SK-N-SH (cell line): ENCODE data around the gene SLCO2B1.

Source experiments
- CTCF ChIP-seq: fragments of 200-600 bp; sonication (generic); IDR thresholded peaks from 2 replicates; pipeline ENCODE4 v1.6.1; 2017; ENCODE audit warnings: antibody characterized with exemption, mild to moderate bottlenecking, moderate library complexity
- EZH2phosphoT487 ChIP-seq: fragments of 200-600 bp; sonication (generic); IDR thresholded peaks from 2 replicates; pipeline ENCODE4 v1.6.1; 2017; ENCODE audit warnings: low read depth, mixed run types, mild to moderate bottlenecking, antibody characterized with exemption, moderate library complexity, borderline replicate concordance
- MXI1 ChIP-seq: IDR thresholded peaks from 2 replicates; pipeline ENCODE4 v1.6.1; 2012; ENCODE audit warnings: mild to moderate bottlenecking, low read depth, low read length, improper control_type of control experiment
- POLR2AphosphoS5 ChIP-seq: IDR thresholded peaks from 2 replicates; pipeline ENCODE4 v1.6.1; 2012; ENCODE audit warnings: low read depth, low read length
- RCOR1 ChIP-seq: fragments of 150-350 bp; IDR thresholded peaks from 2 replicates; pipeline ENCODE4 v1.6.1; 2017; ENCODE audit warnings: antibody characterized with exemption, low read length
- TEAD4 ChIP-seq: IDR thresholded peaks from 2 replicates; pipeline ENCODE4 v1.4.0; 2012; ENCODE audit warnings: mild to moderate bottlenecking, borderline replicate concordance; ENCODE audit not compliant: insufficient read depth
- USF2 ChIP-seq: fragments of 150-350 bp; IDR thresholded peaks from 2 replicates; pipeline ENCODE4 v1.6.1; 2017; ENCODE audit warnings: antibody characterized with exemption, low read length, low read depth, borderline replicate concordance
- TF ChIP-seq, protein P1 (sequence below): IDR thresholded peaks from 2 replicates; pipeline ENCODE4; 2012
- TF ChIP-seq, protein P2 (sequence below): fragments of 150-350 bp; IDR thresholded peaks from 2 replicates; pipeline ENCODE4 v1.6.1; 2016; ENCODE audit warnings: mild to moderate bottlenecking, low read depth, low read length

GRCh38 chr11:75249704-75250103 lies 98.8 kb downstream of the SLCO2B1 start:
- TF ChIP-seq CTCF (no peak), RCOR1 (no peak), EZH2phosphoT487 (no peak), USF2 (no peak), POLR2AphosphoS5 (no peak), TEAD4 (no peak), MXI1 (no peak)
- TF ChIP-seq, protein P1, sequence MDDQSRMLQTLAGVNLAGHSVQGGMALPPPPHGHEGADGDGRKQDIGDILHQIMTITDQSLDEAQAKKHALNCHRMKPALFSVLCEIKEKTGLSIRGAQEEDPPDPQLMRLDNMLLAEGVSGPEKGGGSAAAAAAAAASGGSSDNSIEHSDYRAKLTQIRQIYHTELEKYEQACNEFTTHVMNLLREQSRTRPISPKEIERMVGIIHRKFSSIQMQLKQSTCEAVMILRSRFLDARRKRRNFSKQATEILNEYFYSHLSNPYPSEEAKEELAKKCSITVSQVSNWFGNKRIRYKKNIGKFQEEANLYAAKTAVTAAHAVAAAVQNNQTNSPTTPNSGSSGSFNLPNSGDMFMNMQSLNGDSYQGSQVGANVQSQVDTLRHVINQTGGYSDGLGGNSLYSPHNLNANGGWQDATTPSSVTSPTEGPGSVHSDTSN = no peak
- TF ChIP-seq, protein P2, sequence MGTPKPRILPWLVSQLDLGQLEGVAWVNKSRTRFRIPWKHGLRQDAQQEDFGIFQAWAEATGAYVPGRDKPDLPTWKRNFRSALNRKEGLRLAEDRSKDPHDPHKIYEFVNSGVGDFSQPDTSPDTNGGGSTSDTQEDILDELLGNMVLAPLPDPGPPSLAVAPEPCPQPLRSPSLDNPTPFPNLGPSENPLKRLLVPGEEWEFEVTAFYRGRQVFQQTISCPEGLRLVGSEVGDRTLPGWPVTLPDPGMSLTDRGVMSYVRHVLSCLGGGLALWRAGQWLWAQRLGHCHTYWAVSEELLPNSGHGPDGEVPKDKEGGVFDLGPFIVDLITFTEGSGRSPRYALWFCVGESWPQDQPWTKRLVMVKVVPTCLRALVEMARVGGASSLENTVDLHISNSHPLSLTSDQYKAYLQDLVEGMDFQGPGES = no peak
